MCF 10A (cell line): ENCODE measurements around the gene OLFM3. TPM values are rescaled to one million over a fixed set of nuclear protein-coding genes. Genes with fewer than 3 reads are reported as not detected.

ENCODE experiments used
- BruUV-seq: library from RNA; stranded (reverse); fragments of 400-500 nt; replicated peaks from 2 replicates; lab custom pipeline; 2021; lab: Mats Ljungman, UMichigan
- CTCF ChIA-PET: fragments of 300-600 bp; sonication (Branson Sonifier 250); formaldehyde crosslinking; extraction: SDS; loops from one replicate; lab custom pipeline; 2021; ENCODE audit warnings: antibody characterized with exemption, inconsistent platforms; lab: Yijun Ruan, JAX
- POLR2A ChIA-PET: fragments of 300-600, 350-650 bp; sonication (Branson Sonifier 250); formaldehyde crosslinking; extraction: SDS; loops from one replicate; lab custom pipeline; 2020; ENCODE audit warnings: antibody characterized with exemption, inconsistent platforms; lab: Yijun Ruan, JAX
- DNase-seq: peaks from one replicate; pipeline ENCODE4 v3.0.0-alpha.2; 2018; ENCODE audit not compliant: unreplicated experiment
- H3K27ac Mint-ChIP-seq: one replicate; pipeline ENCODE4 v1.8.0; 2022; ENCODE audit warnings: mild to moderate bottlenecking, low read depth, mixed read lengths; ENCODE audit not compliant: unreplicated experiment
- H3K27me3 Mint-ChIP-seq: one replicate; pipeline ENCODE4 v1.8.0; 2022; ENCODE audit warnings: mixed read lengths; ENCODE audit not compliant: insufficient read depth, unreplicated experiment
- H3K36me3 Mint-ChIP-seq: one replicate; pipeline ENCODE4 v1.8.0; 2022; ENCODE audit warnings: mild to moderate bottlenecking, moderate library complexity, mixed read lengths; ENCODE audit not compliant: insufficient read depth, unreplicated experiment
- H3K4me1 Mint-ChIP-seq: one replicate; pipeline ENCODE4 v1.8.0; 2022; ENCODE audit warnings: mixed read lengths; ENCODE audit not compliant: insufficient read depth, unreplicated experiment
- H3K4me3 Mint-ChIP-seq: one replicate; pipeline ENCODE4 v1.8.0; 2022; ENCODE audit warnings: mild to moderate bottlenecking, moderate library complexity, mixed read lengths; ENCODE audit not compliant: unreplicated experiment
- H3K9me3 Mint-ChIP-seq: one replicate; pipeline ENCODE4 v1.8.0; 2022; ENCODE audit warnings: mixed read lengths; ENCODE audit not compliant: unreplicated experiment
- CTCF ChIP-seq: fragments of 200-600 bp; IDR thresholded peaks from one replicate; pipeline ENCODE4 v1.8.0; 2022; ENCODE audit warnings: antibody characterized with exemption, mild to moderate bottlenecking; ENCODE audit not compliant: unreplicated experiment
- intact Hi-C: fragments of 100-400 bp; cut with micrococcal nuclease; formaldehyde crosslinking; loops from 2 replicates; pipeline ENCODE4 v1.14.1; 2022
- total RNA-seq: library from RNA; stranded (reverse); gene quantifications from 2 replicates; pipeline ENCODE4 v1.2.3, GENCODE V29; 2022

The OLFM3 gene
- total RNA-seq, 1 experiment from 2014 or later = not detected

- no peaks in the 10 kb centered on the region for H3K4me1 Mint-ChIP-seq
Observed at GRCh38 chr1:101905283-101905835, 91.4 kb downstream of the OLFM3 start.

GRCh38 chr1:101902199-101902598 lies 94.5 kb downstream of the OLFM3 start:
- intact Hi-C loops = loop anchor here (10.0 kb wide), 1 partner anchor 83 kb away; no protein-coding TSS in a partner anchor
- CTCF ChIA-PET = no interaction called here
- no peak for TF ChIP-seq CTCF

More at GRCh38 chr1:101905283-101905835, 91.4 kb downstream of the OLFM3 start:
- TF ChIP-seq CTCF = no peak
- intact Hi-C loops = loop anchor here (10.0 kb wide), 1 partner anchor 79 kb away; no protein-coding TSS in a partner anchor
- no TSS peak for BruUV-seq
- no peaks in the 10 kb centered on the region for H3K36me3 Mint-ChIP-seq
- peak; percentile 5 for DNase-seq
- H3K4me3 Mint-ChIP-seq = no peak overlapping the region
- H3K27ac Mint-ChIP-seq = no peak overlapping the region
- ChIA-PET CTCF (no interaction called here), POLR2A (interaction anchor here (0.6 kb wide), 1 partner anchor 1428 kb away, joined by 5 read pairs; no protein-coding TSS in a partner anchor)
- H3K27me3 Mint-ChIP-seq = peaks cover 42% of the 10 kb centered on the region
- H3K9me3 Mint-ChIP-seq = no peaks in the 10 kb centered on the region

GRCh38 chr1:101898137-101898536 lies 98.6 kb downstream of the OLFM3 start:
- BruUV-seq = no TSS peak
- no peak for TF ChIP-seq CTCF
- Mint-ChIP-seq H3K4me3 (no peak overlapping the region), H3K36me3 (no peaks in the 10 kb centered on the region), H3K27ac (no peak overlapping the region), H3K4me1 (no peaks in the 10 kb centered on the region), H3K9me3 (no peaks in the 10 kb centered on the region), H3K27me3 (peaks cover 9% of the 10 kb centered on the region)
- intact Hi-C loops = loop anchor here (5.0 kb wide), 1 partner anchor 36 kb away; no protein-coding TSS in a partner anchor
- ChIA-PET POLR2A (no interaction called here), CTCF (no interaction called here)
- DNase-seq = no peak

More at GRCh38 chr1:101902199-101902598, 94.5 kb downstream of the OLFM3 start:
- Mint-ChIP-seq H3K4me3 (no peak overlapping the region), H3K9me3 (no peaks in the 10 kb centered on the region), H3K27me3 (peaks cover 12% of the 10 kb centered on the region), H3K4me1 (no peaks in the 10 kb centered on the region), H3K36me3 (no peaks in the 10 kb centered on the region), H3K27ac (no peak overlapping the region)
- no TSS peak for BruUV-seq
- no peak for DNase-seq
- POLR2A ChIA-PET = no interaction called here

- intact Hi-C loops = no loop called here
- BruUV-seq = no TSS peak
- H3K4me3 Mint-ChIP-seq = no peak overlapping the region
- ChIA-PET CTCF (interaction anchor here (0.6 kb wide), 1 partner anchor 37 kb away, joined by 3 read pairs; no protein-coding TSS in a partner anchor), POLR2A (no interaction called here)
- no peak for TF ChIP-seq CTCF
- DNase-seq = no peak
- H3K36me3 Mint-ChIP-seq = no peaks in the 10 kb centered on the region
- H3K9me3 Mint-ChIP-seq = no peaks in the 10 kb centered on the region
- no peak overlapping the region for H3K27ac Mint-ChIP-seq
- no peaks in the 10 kb centered on the region for H3K4me1 Mint-ChIP-seq
- H3K27me3 Mint-ChIP-seq = peaks cover 11% of the 10 kb centered on the region
Observed at GRCh38 chr1:101884621-101885020, 112.1 kb downstream of the OLFM3 start.
